Upper lobe of left lung (tissue), 4 donors: ENCODE results near the gene SRP72.

Experiments used
- EP300 ChIP-seq, 4 donors: sonication (generic); formaldehyde crosslinking; IDR thresholded peaks; one replicate each; pipeline ENCODE4 v1.5.1; 2017; ENCODE audit warnings: antibody characterized with exemption in 4 of 4, control low read depth in 2 of 4
- POLR2A ChIP-seq, 4 donors: fragments of 450-650 bp; IDR thresholded peaks; one replicate each; pipeline ENCODE4 v1.5.1; 2016 to 2017; ENCODE audit warnings: antibody characterized with exemption in 4 of 4, mild to moderate bottlenecking in 2 of 4
- POLR2AphosphoS5 ChIP-seq, 2 donors: sonication (generic); formaldehyde crosslinking; IDR thresholded peaks; one replicate each; pipeline ENCODE4 v1.5.1; 2017; ENCODE audit warnings: antibody characterized with exemption in 2 of 2
- TF ChIP-seq, protein P1 (sequence below), 6 experiments: fragments of 450-650 bp in 4 of 6; fragments of 200-600 bp in 2 of 6; sonication (generic) in 2 of 6; IDR thresholded peaks; one replicate each; pipeline ENCODE4 v1.5.1; 2016 to 2019; ENCODE audit warnings: antibody characterized with exemption in 6 of 6

DNA sequence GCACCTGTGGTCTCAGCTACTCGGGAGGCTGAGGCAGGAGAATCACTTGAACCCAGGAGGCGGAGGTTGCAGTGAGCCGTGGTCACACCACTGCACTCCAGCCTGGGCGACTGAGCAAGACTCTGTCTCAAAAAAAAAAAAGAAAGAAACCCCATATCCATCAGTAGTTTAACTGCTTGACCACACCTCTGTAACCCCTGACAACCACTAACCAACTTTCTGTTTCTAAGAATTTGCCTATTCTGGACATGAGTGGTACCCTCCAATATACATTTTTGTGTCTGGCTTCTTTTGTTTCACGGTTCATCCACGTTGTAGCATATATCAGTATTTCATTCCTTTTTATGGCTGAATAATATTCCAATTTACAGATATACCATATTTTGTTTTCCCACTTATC is 41.1 kb upstream of the SRP72 start:
- TF ChIP-seq POLR2AphosphoS5 (IDR thresholded peaks at IDR 0.05): no peak
- TF ChIP-seq, protein P1, sequence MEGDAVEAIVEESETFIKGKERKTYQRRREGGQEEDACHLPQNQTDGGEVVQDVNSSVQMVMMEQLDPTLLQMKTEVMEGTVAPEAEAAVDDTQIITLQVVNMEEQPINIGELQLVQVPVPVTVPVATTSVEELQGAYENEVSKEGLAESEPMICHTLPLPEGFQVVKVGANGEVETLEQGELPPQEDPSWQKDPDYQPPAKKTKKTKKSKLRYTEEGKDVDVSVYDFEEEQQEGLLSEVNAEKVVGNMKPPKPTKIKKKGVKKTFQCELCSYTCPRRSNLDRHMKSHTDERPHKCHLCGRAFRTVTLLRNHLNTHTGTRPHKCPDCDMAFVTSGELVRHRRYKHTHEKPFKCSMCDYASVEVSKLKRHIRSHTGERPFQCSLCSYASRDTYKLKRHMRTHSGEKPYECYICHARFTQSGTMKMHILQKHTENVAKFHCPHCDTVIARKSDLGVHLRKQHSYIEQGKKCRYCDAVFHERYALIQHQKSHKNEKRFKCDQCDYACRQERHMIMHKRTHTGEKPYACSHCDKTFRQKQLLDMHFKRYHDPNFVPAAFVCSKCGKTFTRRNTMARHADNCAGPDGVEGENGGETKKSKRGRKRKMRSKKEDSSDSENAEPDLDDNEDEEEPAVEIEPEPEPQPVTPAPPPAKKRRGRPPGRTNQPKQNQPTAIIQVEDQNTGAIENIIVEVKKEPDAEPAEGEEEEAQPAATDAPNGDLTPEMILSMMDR (IDR thresholded peaks at IDR 0.05): no peak
- no peak for TF ChIP-seq EP300 (IDR thresholded peaks at IDR 0.05)
- TF ChIP-seq POLR2A (IDR thresholded peaks at IDR 0.05): no peak
